Sciatic nerve (tissue), 2 donors: ENCODE results near the gene STRA6. TPM values are rescaled to one million over a fixed set of nuclear protein-coding genes. Genes with fewer than 3 reads are reported as not detected.
A peak's percentile ranks its signal among the peaks of the same experiment; 100 is the strongest.

Experiments
- ATAC-seq: fragments of 200-7000 bp; cut with Tn5 transposase; one replicate; pipeline ENCODE4 v1.9.1; 2020; ENCODE audit warnings: mild to moderate bottlenecking, moderate library complexity
- DNase-seq: peaks from one replicate; pipeline ENCODE4 v3.0.0-alpha.2; 2020; ENCODE audit warnings: low spot score
- intact Hi-C: fragments of 100-400 bp; cut with DNase I; formaldehyde crosslinking; loops from one replicate; pipeline ENCODE4 v1.14.2; 2022
- total RNA-seq: library from RNA; stranded (reverse); fragmentation: NEBNext Ultra II Directional; extraction: Animal tissue kit (Norgen Biotek cat#: 25700); gene quantifications from one replicate; pipeline ENCODE4 v1.2.1, GENCODE V29; 2021
- donor health status: DM: no; HTN: no; CAD: no.
- donor health status: DM: no; HTN: no; CAD: no.

STRA6 gene
- total RNA-seq, 1 donor from 2014 or later, result 0.76 TPM

- DNase-seq, result no peak
- intact Hi-C loops, result no loop called here
- ATAC-seq, result no peak
Observed at GRCh38 chr15:74209560-74209958, 7.0 kb upstream of the STRA6 start.

- DNase-seq, result no peak
- ATAC-seq, result no peak
- intact Hi-C loops, result no loop called here
Observed at GRCh38 chr15:74208901-74209559, 6.4 kb upstream of the STRA6 start.

- intact Hi-C loops, result no loop called here
- DNase-seq, result no peak
- no peak for ATAC-seq
Observed at GRCh38 chr15:74208496-74208895, 5.9 kb upstream of the STRA6 start.

GRCh38 chr15:74207652-74208440 is 5.3 kb upstream of the STRA6 start:
- intact Hi-C loops, result no loop called here
- no peak for DNase-seq
- no peak for ATAC-seq

- ATAC-seq, result no peak
- DNase-seq, result no peak
- intact Hi-C loops, result no loop called here
Observed at GRCh38 chr15:74206801-74207281, 4.3 kb upstream of the STRA6 start.

- ATAC-seq (no peak), DNase-seq (no peak)
- intact Hi-C loops, result no loop called here
Observed at GRCh38 chr15:74205582-74205947, 3.0 kb upstream of the STRA6 start.

- ATAC-seq, result peak; percentile 64
- intact Hi-C loops, result no loop called here
- peak; percentile 70 for DNase-seq
Observed at GRCh38 chr15:74203914-74204431, 1.4 kb upstream of the STRA6 start.

GRCh38 chr15:74201710-74202420 is 722 bp downstream of the STRA6 start:
- intact Hi-C loops, result no loop called here
- DNase-seq, result no peak
- ATAC-seq, result no peak

- peak; percentile 71 for ATAC-seq
- intact Hi-C loops, result no loop called here
Observed at GRCh38 chr15:74200871-74201419, 1.6 kb downstream of the STRA6 start.

GRCh38 chr15:74200412-74200815 is 2.2 kb downstream of the STRA6 start:
- peak; percentile 74 for DNase-seq
- ATAC-seq, result peak; percentile 82
- intact Hi-C loops, result no loop called here

More at GRCh38 chr15:74200871-74201419, 1.6 kb downstream of the STRA6 start:
- DNase-seq, result peak; percentile 70

GRCh38 chr15:74199297-74199652 is 3.3 kb downstream of the STRA6 start:
- intact Hi-C loops, result no loop called here
- DNase-seq (no peak), ATAC-seq (no peak)

- intact Hi-C loops, result no loop called here
- no peak for ATAC-seq
- DNase-seq, result no peak
Observed at GRCh38 chr15:74197176-74197965, 5.2 kb downstream of the STRA6 start.

GRCh38 chr15:74196175-74196574 is 6.4 kb downstream of the STRA6 start:
- ATAC-seq (no peak), DNase-seq (no peak)
- intact Hi-C loops, result no loop called here

- intact Hi-C loops, result no loop called here
- DNase-seq (no peak), ATAC-seq (no peak)
Observed at GRCh38 chr15:74194572-74195559, 7.7 kb downstream of the STRA6 start.

GRCh38 chr15:74193905-74194304 is 8.7 kb downstream of the STRA6 start:
- ATAC-seq, result no peak
- intact Hi-C loops, result no loop called here
- DNase-seq, result no peak

- ATAC-seq (no peak), DNase-seq (no peak)
- intact Hi-C loops, result no loop called here
Observed at GRCh38 chr15:74193299-74193718, 9.3 kb downstream of the STRA6 start.

- DNase-seq (no peak), ATAC-seq (no peak)
- intact Hi-C loops, result no loop called here
Observed at GRCh38 chr15:74192751-74193150, 9.8 kb downstream of the STRA6 start.

GRCh38 chr15:74191798-74192197 is 10.8 kb downstream of the STRA6 start:
- ATAC-seq, result no peak
- intact Hi-C loops, result no loop called here

More at GRCh38 chr15:74191798-74192197, 10.8 kb downstream of the STRA6 start:
- DNase-seq, result no peak
